Measurements from ENCODE around the gene PEMT. TPM values are rescaled to one million over a fixed set of nuclear protein-coding genes. Genes with fewer than 3 reads are reported as not detected.

PEMT gene
- total and polyA plus RNA-seq, 9 donors, result 6.6 to 62.8 (median 32.5) TPM

DNA sequence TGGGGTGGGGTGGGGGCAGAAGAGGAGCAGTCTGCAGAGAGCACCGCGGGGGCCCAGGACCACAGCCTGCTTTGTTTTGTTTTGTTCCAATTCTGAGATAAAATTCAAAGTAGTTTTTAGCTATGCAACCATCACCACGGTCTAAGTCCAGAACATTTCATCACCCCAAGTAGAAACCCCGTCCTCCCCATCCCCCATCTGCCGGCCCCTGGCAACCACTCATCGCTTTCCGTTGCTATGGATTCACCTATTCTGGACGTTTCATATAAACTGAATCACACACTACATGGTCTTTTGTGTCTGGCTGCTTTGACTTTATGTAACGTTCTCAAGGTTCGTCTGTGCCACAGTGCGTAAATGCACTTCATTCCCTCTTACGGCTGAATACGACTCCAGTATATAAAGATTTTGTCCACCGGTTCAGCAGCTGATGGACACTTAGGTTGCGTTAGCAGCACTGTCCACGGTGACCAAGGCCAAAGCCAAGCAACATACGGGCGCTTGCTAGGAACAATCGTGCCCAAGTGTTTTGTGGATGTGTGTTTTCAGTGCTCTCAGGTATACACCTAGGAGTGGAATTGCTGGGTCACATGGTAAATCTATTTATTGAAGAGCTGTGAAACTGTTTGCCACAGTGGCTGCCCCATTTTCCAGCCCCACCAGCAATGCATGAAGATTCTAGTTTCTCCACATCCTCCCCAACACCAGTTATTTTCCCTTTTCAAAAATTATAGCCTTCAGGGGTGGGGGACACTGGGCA lies 67.6 kb downstream of the PEMT start:
- Histone ChIP-seq H3K4me3 (no peak overlapping the region), H3K4me1 (ENCODE audit: insufficient read depth) (peaks cover 18% of the 10 kb centered on the region), H3K27ac (no peak overlapping the region), H3K9me3 (no peaks in the 10 kb centered on the region), H3K27me3 (no peaks in the 10 kb centered on the region), H3K36me3 (no peaks in the 10 kb centered on the region)
- WGBS, 3 donors, result 56 to 69% (median 58%) methylated on average over 18 to 19 of the region's 19 CpGs
- DNase-seq, result peak in 1 of 5 donors; percentile 59
- intact Hi-C loops (cut with DNase I), result no loop called here
- TF ChIP-seq CTCF (IDR thresholded peaks at IDR 0.05), result no peak
- no peak for TF ChIP-seq EP300 (IDR thresholded peaks at IDR 0.05)
- no peak for TF ChIP-seq POLR2A (IDR thresholded peaks at IDR 0.05)

GRCh38 chr17:17523001-17523730 lies 68.3 kb downstream of the PEMT start:
- Histone ChIP-seq H3K27ac (no peak overlapping the region), H3K9me3 (no peaks in the 10 kb centered on the region), H3K27me3 (no peaks in the 10 kb centered on the region), H3K4me1 (ENCODE audit: insufficient read depth) (peaks cover 14% of the 10 kb centered on the region), H3K4me3 (no peak overlapping the region), H3K36me3 (no peaks in the 10 kb centered on the region)
- TF ChIP-seq EP300 (IDR thresholded peaks at IDR 0.05) (no peak), POLR2A (IDR thresholded peaks at IDR 0.05) (no peak), CTCF (IDR thresholded peaks at IDR 0.05) (no peak)
- intact Hi-C loops (cut with DNase I), result no loop called here
- no peak for DNase-seq
- WGBS, 3 donors, result 28 to 49% (median 39%) methylated on average over 14 of the region's 14 CpGs

- WGBS, 3 donors, result 88 to 90% (median 89%) methylated on average over 22 of the region's 22 CpGs
- H3K9me3 ChIP-seq, result no peaks in the 10 kb centered on the region
- H3K36me3 ChIP-seq, result no peaks in the 10 kb centered on the region
- no peak overlapping the region for H3K4me3 ChIP-seq
- intact Hi-C loops (cut with DNase I), result no loop called here
- H3K27ac ChIP-seq, result no peak overlapping the region
- TF ChIP-seq CTCF (IDR thresholded peaks at IDR 0.05), result no peak
- no peak for TF ChIP-seq EP300 (IDR thresholded peaks at IDR 0.05)
- no peak for TF ChIP-seq POLR2A (IDR thresholded peaks at IDR 0.05)
- no peak for DNase-seq
- peaks cover 6% of the 10 kb centered on the region for H3K4me1 ChIP-seq (ENCODE audit: insufficient read depth)
- no peaks in the 10 kb centered on the region for H3K27me3 ChIP-seq
Observed at GRCh38 chr17:17520599-17521232, 70.8 kb downstream of the PEMT start.

GRCh38 chr17:17519886-17520285 lies 71.6 kb downstream of the PEMT start:
- Histone ChIP-seq H3K4me1 (ENCODE audit: insufficient read depth) (peaks cover 4% of the 10 kb centered on the region), H3K4me3 (no peak overlapping the region), H3K27ac (no peak overlapping the region), H3K27me3 (no peaks in the 10 kb centered on the region), H3K36me3 (no peaks in the 10 kb centered on the region), H3K9me3 (no peaks in the 10 kb centered on the region)
- WGBS, 3 donors, result 91 to 93% (median 92%) methylated on average over 10 of the region's 10 CpGs
- intact Hi-C loops (cut with DNase I), result no loop called here
- TF ChIP-seq POLR2A (IDR thresholded peaks at IDR 0.05) (no peak), EP300 (IDR thresholded peaks at IDR 0.05) (no peak), CTCF (IDR thresholded peaks at IDR 0.05) (no peak)
- no peak for DNase-seq
